GM23338 (cell line): Measurements from ENCODE around the gene MED17. TPM values are rescaled to one million over a fixed set of nuclear protein-coding genes. Genes with fewer than 3 reads are reported as not detected.

Experiments used
- ATAC-seq: fragments of 200-7000 bp; cut with Tn5 transposase; 3 replicates; pipeline ENCODE4 v1.9.1; 2020
- DNase-seq: peaks from one replicate; pipeline ENCODE4 v3.0.0-alpha.2; 2015; ENCODE audit warnings: low spot score
- H2AFZ ChIP-seq: fragments of 200-600 bp; sonication (generic); 2 replicates; pipeline ENCODE4 v1.8.0; 2016; ENCODE audit warnings: antibody characterized with exemption, mild to moderate bottlenecking, moderate library complexity
- H3F3A ChIP-seq: fragments of 200-600 bp; sonication (generic); replicated peaks from 2 replicates; pipeline ENCODE4 v1.8.0; 2017; ENCODE audit warnings: antibody characterized with exemption, mixed run types, low read depth
- H3K27ac ChIP-seq: fragments of 200-600 bp; sonication (generic); 2 replicates; pipeline ENCODE4 v1.6.1; 2016; ENCODE audit warnings: low read depth
- H3K27me3 ChIP-seq: fragments of 200-600 bp; sonication (generic); 2 replicates; pipeline ENCODE4 v1.8.0; 2016; ENCODE audit warnings: mild to moderate bottlenecking, mixed run types, moderate library complexity; ENCODE audit not compliant: insufficient read depth
- H3K36me3 ChIP-seq: fragments of 200-600 bp; sonication (generic); 2 replicates; pipeline ENCODE4 v1.8.0; 2016; ENCODE audit warnings: mild to moderate bottlenecking; ENCODE audit not compliant: insufficient read depth
- H3K4me1 ChIP-seq: fragments of 200-600 bp; sonication (generic); 2 replicates; pipeline ENCODE4 v1.8.0; 2016; ENCODE audit warnings: mild to moderate bottlenecking, moderate library complexity; ENCODE audit not compliant: insufficient read depth
- H3K4me2 ChIP-seq: fragments of 200-600 bp; sonication (generic); 2 replicates; pipeline ENCODE4 v1.7.1; 2017; ENCODE audit warnings: mixed run types
- H3K4me3 ChIP-seq: fragments of 200-600 bp; sonication (generic); 2 replicates; pipeline ENCODE4 v1.6.1; 2016; ENCODE audit warnings: mixed run types
- H3K79me2 ChIP-seq: fragments of 200-600 bp; sonication (generic); replicated peaks from 2 replicates; pipeline ENCODE4 v1.8.0; 2017; ENCODE audit warnings: mild to moderate bottlenecking; ENCODE audit not compliant: insufficient read depth
- H3K9me2 ChIP-seq: fragments of 200-600 bp; sonication (generic); 2 replicates; pipeline ENCODE4 v1.8.0; 2017; ENCODE audit not compliant: insufficient read depth
- H4K20me1 ChIP-seq: fragments of 200-600 bp; sonication (generic); replicated peaks from 2 replicates; pipeline ENCODE4 v1.8.0; 2017; ENCODE audit warnings: mild to moderate bottlenecking; ENCODE audit not compliant: insufficient read depth
- H3K27ac Mint-ChIP-seq: 2 replicates; pipeline ENCODE4 v1.8.0; 2020; ENCODE audit warnings: inconsistent platforms, mild to moderate bottlenecking, moderate library complexity, mixed read lengths
- H3K27me3 Mint-ChIP-seq: 3 replicates; pipeline ENCODE4 v1.8.0; 2022; ENCODE audit warnings: low read depth, mild to moderate bottlenecking, moderate library complexity, mixed read lengths, inconsistent platforms; ENCODE audit not compliant: insufficient read depth, poor library complexity
- H3K36me3 Mint-ChIP-seq: 3 replicates; pipeline ENCODE4 v1.8.0; 2021; ENCODE audit warnings: low read depth, mild to moderate bottlenecking, inconsistent platforms, moderate library complexity, mixed read lengths
- H3K4me1 Mint-ChIP-seq: 3 replicates; pipeline ENCODE4 v1.8.0; 2020; ENCODE audit warnings: mild to moderate bottlenecking, inconsistent platforms, mixed read lengths
- H3K4me3 Mint-ChIP-seq: 3 replicates; pipeline ENCODE4 v1.8.0; 2021; ENCODE audit warnings: moderate library complexity, mild to moderate bottlenecking, inconsistent platforms, mixed read lengths
- H3K9me3 Mint-ChIP-seq: 3 replicates; pipeline ENCODE4 v1.8.0; 2020; ENCODE audit warnings: moderate library complexity, mild to moderate bottlenecking, inconsistent platforms, mixed read lengths
- CREB1 ChIP-seq: fragments of 250-450 bp; sonication (Bioruptor Pico); IDR thresholded peaks from 2 replicates; pipeline ENCODE4 v1.5.0; 2020; ENCODE audit warnings: low read depth, mild to moderate bottlenecking, moderate library complexity
- CTCF ChIP-seq, 2 experiments: fragments of 200-600 bp in 1 of 2; sonication (generic) in 1 of 2; conservative IDR thresholded peaks; 2 replicates each; pipeline versions ENCODE4 v1.5.1 to v1.6.1; 2016 to 2017; ENCODE audit warnings: antibody characterized with exemption in 2 of 2, low read depth in 2 of 2, mild to moderate bottlenecking in 2 of 2, moderate library complexity in 1 of 2
- ETS1 ChIP-seq: IDR thresholded peaks from 2 replicates; pipeline ENCODE4 v1.6.1; 2016; ENCODE audit warnings: antibody characterized with exemption
- EZH2 ChIP-seq: fragments of 200-600 bp; sonication (generic); IDR thresholded peaks from one replicate; pipeline ENCODE4 v1.8.0; 2017; ENCODE audit warnings: antibody characterized with exemption, mild to moderate bottlenecking, low read depth; ENCODE audit not compliant: unreplicated experiment
- EZH2phosphoT487 ChIP-seq: fragments of 200-600 bp; sonication (generic); IDR thresholded peaks from one replicate; pipeline ENCODE4 v1.8.1; 2018; ENCODE audit warnings: antibody characterized with exemption; ENCODE audit not compliant: unreplicated experiment
- JUNB ChIP-seq: IDR thresholded peaks from one replicate; pipeline ENCODE4 v1.6.1; 2016; ENCODE audit warnings: antibody characterized with exemption; ENCODE audit not compliant: unreplicated experiment
- NANOG ChIP-seq: IDR thresholded peaks from 2 replicates; pipeline ENCODE4 v1.6.1; 2016; ENCODE audit warnings: antibody characterized with exemption, borderline replicate concordance
- POLR2AphosphoS5 ChIP-seq: IDR thresholded peaks from 2 replicates; pipeline ENCODE4 v1.6.1; 2016; ENCODE audit warnings: antibody characterized with exemption, low read depth
- REST ChIP-seq: IDR thresholded peaks from one replicate; pipeline ENCODE4 v1.6.1; 2018; ENCODE audit warnings: antibody characterized with exemption; ENCODE audit not compliant: unreplicated experiment
- STAT1 ChIP-seq: IDR thresholded peaks from one replicate; pipeline ENCODE4 v1.6.1; 2016; ENCODE audit warnings: antibody characterized with exemption; ENCODE audit not compliant: unreplicated experiment
- ZNF114 ChIP-seq: fragments of 250-450 bp; sonication (Bioruptor Pico); IDR thresholded peaks from 2 replicates; pipeline ENCODE4 v1.5.0; 2020; ENCODE audit warnings: mild to moderate bottlenecking, moderate library complexity
- ZNF331 ChIP-seq: fragments of 250-450 bp; sonication (Bioruptor Pico); IDR thresholded peaks from 2 replicates; pipeline ENCODE4 v1.5.0; 2020; ENCODE audit warnings: low read depth, mild to moderate bottlenecking, moderate library complexity
- ZNF462 ChIP-seq: fragments of 250-450 bp; sonication (Bioruptor Pico); IDR thresholded peaks from 2 replicates; pipeline ENCODE4 v1.5.0; 2020; ENCODE audit warnings: mild to moderate bottlenecking, moderate library complexity
- polyA plus RNA-seq: library from polyadenylated mRNA; unstranded; fragments of >200 nt; fragmentation: Nextera tagmentation; extraction: Ambion mirVana; gene quantifications from 2 replicates; pipeline ENCODE4 v1.2.1, GENCODE V29; 2016
- total RNA-seq: library from RNA; depleted of rRNA; stranded (reverse); fragments of >200 nt; shearing (Covaris generic); gene quantifications from 2 replicates; pipeline ENCODE4 v1.2.3, GENCODE V29; 2014

MED17 gene
- total and polyA plus RNA-seq, 2 experiments from 2014 or later = 19.1 to 31.2 TPM

GRCh38 chr11:93827363-93827762, 43.3 kb downstream of the MED17 start:
- no peaks in the 10 kb centered on the region for H3K36me3 ChIP-seq
- Mint-ChIP-seq H3K4me3 (no peak overlapping the region), H3K27ac (no peak overlapping the region), H3K9me3 (no peaks in the 10 kb centered on the region), H3K4me1 (no peaks in the 10 kb centered on the region), H3K36me3 (no peaks in the 10 kb centered on the region), H3K27me3 (peaks cover 2% of the 10 kb centered on the region)
- no peaks in the 10 kb centered on the region for H4K20me1 ChIP-seq
- no peaks in the 10 kb centered on the region for H3K4me1 ChIP-seq
- no peaks in the 10 kb centered on the region for H3K9me2 ChIP-seq
- H3K27ac ChIP-seq = no peak overlapping the region
- no peak for TF ChIP-seq CREB1 (CRISPR knock-in tag)
- no peak for TF ChIP-seq ZNF331 (CRISPR knock-in tag)
- no peak for TF ChIP-seq ETS1
- TF ChIP-seq EZH2phosphoT487 = no peak
- TF ChIP-seq POLR2AphosphoS5 = no peak
- TF ChIP-seq NANOG = no peak
- TF ChIP-seq ZNF114 (CRISPR knock-in tag) = no peak
- TF ChIP-seq EZH2 = no peak
- TF ChIP-seq CTCF (conservative IDR thresholded peaks at IDR 0.05; ENCODE audit: low read depth in 2 of 2) = no peak
- no peak for TF ChIP-seq ZNF462 (CRISPR knock-in tag)
- TF ChIP-seq JUNB = no peak
- no peak for TF ChIP-seq STAT1
- no peak for TF ChIP-seq REST
- no peak overlapping the region for H3K4me3 ChIP-seq
- H3F3A ChIP-seq = no peaks in the 10 kb centered on the region
- H3K79me2 ChIP-seq = no peaks in the 10 kb centered on the region
- no peak for DNase-seq
- H2AFZ ChIP-seq = no peak overlapping the region
- no peak overlapping the region for H3K4me2 ChIP-seq
- no peaks in the 10 kb centered on the region for H3K27me3 ChIP-seq
- no peak for ATAC-seq
